Colonic mucosa (tissue), 4 donors: ENCODE results near the gene ITGA7. TPM values are rescaled to one million over a fixed set of nuclear protein-coding genes. Genes with fewer than 3 reads are reported as not detected.

Source experiments
- DNase-seq: peaks from one replicate; pipeline ENCODE4 v3.0.0-alpha.2; 2020
- H3K27ac ChIP-seq: fragments of 200-600 bp; one replicate; pipeline ENCODE4 v1.8.0; 2021
- H3K27me3 ChIP-seq: fragments of 200-600 bp; one replicate; pipeline ENCODE4 v1.8.0; 2021
- H3K36me3 ChIP-seq: fragments of 200-600 bp; one replicate; pipeline ENCODE4 v1.8.0; 2021
- H3K4me1 ChIP-seq: fragments of 200-600 bp; one replicate; pipeline ENCODE4 v1.8.0; 2021; ENCODE audit warnings: mild to moderate bottlenecking
- H3K4me3 ChIP-seq: fragments of 200-600 bp; one replicate; pipeline ENCODE4 v1.8.0; 2021
- H3K9ac ChIP-seq, 2 donors: one replicate each; pipeline ENCODE4 v1.7.0; 2013; ENCODE audit warnings: control low read depth in 2 of 2, low read depth in 2 of 2, low read length in 2 of 2
- H3K9me3 ChIP-seq: fragments of 200-600 bp; one replicate; pipeline ENCODE4 v1.8.0; 2021
- CTCF ChIP-seq: fragments of 200-600 bp; IDR thresholded peaks from one replicate; pipeline ENCODE4 v1.8.0; 2022; ENCODE audit warnings: antibody characterized with exemption, mild to moderate bottlenecking
- intact Hi-C: fragments of 100-400 bp; cut with DNase I; formaldehyde crosslinking; loops from one replicate; pipeline ENCODE4 v1.14.1; 2022
- total RNA-seq, 2 donors: library from RNA; stranded (reverse); fragmentation: NEBNext Ultra II Directional in 1 of 2; extraction: Animal tissue kit (Norgen Biotek cat#: 25700) in 1 of 2; gene quantifications; one replicate each; pipeline ENCODE4 v1.2.1, GENCODE V29; 2021
- donor health status: healthy.
- donor health status: DM: no; HTN: no; CAD: no.
- donor health status: DM: no; HTN: no; CAD: no.

ITGA7 gene
- total RNA-seq, 2 donors from 2014 or later = 10.8 to 64.4 TPM

- TF ChIP-seq CTCF = no peak
- intact Hi-C loops = no loop called here
- Histone ChIP-seq H3K27me3 (no peaks in the 10 kb centered on the region), H3K4me1 (peaks cover 36% of the 10 kb centered on the region), H3K27ac (peak within 1 kb of the TSS; percentile 99), H3K9ac (peak within 1 kb of the TSS; percentile 75 to 91), H3K9me3 (no peaks in the 10 kb centered on the region), H3K36me3 (no peaks in the 10 kb centered on the region), H3K4me3 (peak within 1 kb of the TSS; percentile 93)
- DNase-seq = peak; percentile 98
Observed at GRCh38 chr12:55715833-55716581, 8.3 kb upstream of the ITGA7 start, which contains the start of gene BLOC1S1. BLOC1S1 (plus strand) TSS chr12:55716046; CDS start chr12:55716052, 6 bp downstream.

- H3K9me3 ChIP-seq = no peaks in the 10 kb centered on the region
- peaks cover 36% of the 10 kb centered on the region for H3K4me1 ChIP-seq
- H3K4me3 ChIP-seq = peak overlapping the region; percentile 93
- H3K27me3 ChIP-seq = no peaks in the 10 kb centered on the region
- peak overlapping the region; percentile 99 for H3K27ac ChIP-seq
- DNase-seq = no peak
- intact Hi-C loops = no loop called here
- no peak for TF ChIP-seq CTCF
- no peaks in the 10 kb centered on the region for H3K36me3 ChIP-seq
- peak overlapping the region; percentile 15 to 91 for H3K9ac ChIP-seq
Observed at GRCh38 chr12:55715169-55715764, 7.6 kb upstream of the ITGA7 start.

- Histone ChIP-seq H3K36me3 (no peaks in the 10 kb centered on the region), H3K4me3 (no peak overlapping the region), H3K27me3 (no peaks in the 10 kb centered on the region), H3K27ac (no peak overlapping the region), H3K9me3 (no peaks in the 10 kb centered on the region), H3K9ac (no peak overlapping the region), H3K4me1 (peaks cover 26% of the 10 kb centered on the region)
- intact Hi-C loops = no loop called here
- DNase-seq = no peak
- TF ChIP-seq CTCF = no peak
Observed at GRCh38 chr12:55713721-55714120, 6.0 kb upstream of the ITGA7 start.

GRCh38 chr12:55712700-55713415 lies 5.2 kb upstream of the ITGA7 start:
- Histone ChIP-seq H3K4me1 (peaks cover 17% of the 10 kb centered on the region), H3K27ac (no peak overlapping the region)

More at GRCh38 chr12:55712700-55713415, 5.2 kb upstream of the ITGA7 start:
- no peak for TF ChIP-seq CTCF
- no peaks in the 10 kb centered on the region for H3K36me3 ChIP-seq
- H3K9ac ChIP-seq = no peak overlapping the region
- no peaks in the 10 kb centered on the region for H3K27me3 ChIP-seq
- no peak for DNase-seq
- no peaks in the 10 kb centered on the region for H3K9me3 ChIP-seq
- intact Hi-C loops = no loop called here
- no peak overlapping the region for H3K4me3 ChIP-seq
